GM21515 (cell line): ENCODE data around the gene ALG14.
"Not testable (repeated sequence)": the region's sequence is repeated elsewhere in the genome, so short reads cannot be mapped to it uniquely, and the experiment has no call there.

Experiments used
- ATAC-seq: cut with Tn5 transposase; IDR thresholded peaks from one replicate; pipeline ENCODE4 v1.9.1; 2021; ENCODE audit not compliant: unreplicated experiment

ALG14 gene

DNA sequence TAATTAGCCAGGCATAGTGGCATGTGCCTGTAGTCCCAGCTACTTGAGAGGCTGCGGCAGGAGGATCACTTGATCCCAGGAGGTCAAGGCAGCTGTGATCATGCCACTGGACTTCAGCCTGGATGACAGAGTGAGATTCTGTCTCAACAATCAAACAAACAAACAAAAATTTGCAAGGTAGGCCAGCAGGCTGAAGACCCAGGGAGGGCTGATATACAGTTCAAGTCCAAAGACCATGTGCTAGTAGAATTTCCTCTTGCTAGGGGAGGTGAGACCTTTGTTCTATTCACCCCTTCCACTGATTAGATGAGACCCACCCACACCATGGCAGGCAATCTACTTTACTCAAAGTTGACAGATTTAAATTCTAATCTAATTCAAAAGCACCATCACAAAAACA, 114.7 kb downstream of the ALG14 start:
- ATAC-seq: no peak

- no peak for ATAC-seq
These were observed 116.8 kb downstream of the ALG14 start for GRCh38 chr1:94955767-94956632.

DNA sequence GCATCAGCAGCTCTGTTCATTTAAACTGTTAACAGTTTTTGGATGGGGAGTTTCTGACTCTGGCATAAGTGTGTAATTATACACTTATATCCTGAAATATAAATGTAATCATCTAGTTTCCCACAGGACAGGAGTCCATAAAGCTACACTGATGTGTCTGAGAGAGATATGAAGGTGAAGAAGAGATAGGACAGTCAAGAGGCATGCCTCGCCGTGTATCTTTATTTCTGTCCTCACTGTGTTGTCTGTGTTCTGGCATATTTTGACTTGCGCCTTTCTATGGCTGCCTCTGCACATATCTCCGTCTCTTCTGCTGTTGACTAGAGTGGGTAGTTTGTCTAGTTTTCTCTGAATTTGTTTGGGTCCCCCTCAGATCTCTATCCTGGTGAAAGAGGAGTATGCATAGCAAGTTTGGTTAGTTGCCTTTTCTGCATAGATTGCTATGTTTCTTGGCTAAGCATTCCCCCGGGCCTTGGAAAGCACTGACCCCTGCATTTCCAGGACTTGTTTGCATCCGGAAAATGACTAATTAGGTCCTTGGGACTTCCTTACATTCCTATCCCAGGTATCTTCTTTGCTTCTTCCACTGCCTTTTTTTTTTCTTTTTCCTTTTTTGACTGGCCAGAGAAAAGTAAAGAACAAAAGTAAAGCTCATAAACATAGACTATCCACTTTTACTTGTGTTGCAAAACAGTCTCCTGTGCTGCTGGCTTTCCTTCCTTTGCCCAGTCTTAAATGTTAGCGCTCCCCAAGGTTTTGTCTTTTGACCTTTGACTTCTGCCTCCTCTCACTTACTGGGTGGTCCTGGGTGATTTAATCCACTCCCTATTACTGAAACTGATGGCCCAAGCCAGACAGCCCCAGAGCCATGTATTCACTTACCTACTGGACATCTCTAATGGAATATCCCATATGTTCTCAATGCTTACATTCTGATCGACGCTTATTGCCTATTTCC, 118.2 kb downstream of the ALG14 start:
- ATAC-seq: no peak

GRCh38 chr1:94953746-94954145, 119.0 kb downstream of the ALG14 start:
- ATAC-seq: no peak

- no peak for ATAC-seq
These were observed 119.6 kb downstream of the ALG14 start for GRCh38 chr1:94953107-94953506.

- ATAC-seq: no peak
These were observed 120.2 kb downstream of the ALG14 start for GRCh38 chr1:94952539-94952938.

DNA sequence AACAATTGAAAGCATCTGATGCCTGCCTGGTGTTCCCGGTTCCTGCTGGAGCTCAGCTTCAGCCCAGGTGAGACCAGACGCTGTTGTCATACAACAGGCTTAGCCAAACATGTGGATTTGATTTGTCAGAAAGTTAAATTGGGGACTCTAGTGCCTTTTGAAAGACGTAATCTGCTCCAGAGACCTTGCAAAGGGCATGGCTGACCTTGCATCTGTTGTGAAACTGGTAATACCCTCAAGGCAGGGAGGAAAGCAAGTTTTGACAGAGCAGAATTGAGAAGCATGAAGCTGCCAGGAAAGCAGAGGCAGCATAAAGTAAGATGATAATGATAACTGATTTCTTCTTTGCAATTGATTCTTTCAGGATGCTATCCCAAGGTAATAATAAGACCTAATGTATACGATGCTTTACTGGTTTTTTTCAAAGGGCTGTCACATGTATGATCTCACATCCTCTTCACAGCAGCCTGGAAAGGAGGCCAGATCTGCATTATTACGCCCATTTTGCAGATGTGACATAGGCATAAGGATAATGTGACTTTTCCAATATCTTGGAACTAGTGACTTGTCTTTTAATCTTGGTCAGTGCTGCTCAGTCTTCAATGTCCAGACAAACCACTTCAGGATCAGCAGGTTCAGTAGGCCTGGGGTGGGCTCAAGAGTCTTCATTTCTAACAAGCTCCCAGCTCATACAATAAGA, 121.1 kb downstream of the ALG14 start:
- no peak for ATAC-seq

DNA sequence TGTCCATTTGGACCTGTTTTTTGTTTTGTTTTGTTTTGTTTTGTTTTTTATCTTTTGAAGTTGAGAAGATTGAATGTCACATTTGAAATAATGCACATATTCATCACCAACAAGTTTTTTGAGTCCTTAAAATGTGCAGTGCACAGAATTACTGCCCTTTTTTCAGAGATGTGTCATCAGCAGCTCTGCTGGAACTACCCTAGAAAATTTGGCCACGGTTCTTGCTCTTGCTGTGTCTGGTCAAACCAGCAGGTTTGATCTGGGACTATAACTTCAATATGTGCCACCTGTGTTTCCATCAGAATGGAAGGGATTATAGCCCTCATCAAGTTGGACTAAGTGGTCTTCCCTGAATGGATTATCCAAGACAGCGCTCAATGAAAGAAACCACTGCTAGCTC, 121.7 kb downstream of the ALG14 start:
- ATAC-seq: no peak

DNA sequence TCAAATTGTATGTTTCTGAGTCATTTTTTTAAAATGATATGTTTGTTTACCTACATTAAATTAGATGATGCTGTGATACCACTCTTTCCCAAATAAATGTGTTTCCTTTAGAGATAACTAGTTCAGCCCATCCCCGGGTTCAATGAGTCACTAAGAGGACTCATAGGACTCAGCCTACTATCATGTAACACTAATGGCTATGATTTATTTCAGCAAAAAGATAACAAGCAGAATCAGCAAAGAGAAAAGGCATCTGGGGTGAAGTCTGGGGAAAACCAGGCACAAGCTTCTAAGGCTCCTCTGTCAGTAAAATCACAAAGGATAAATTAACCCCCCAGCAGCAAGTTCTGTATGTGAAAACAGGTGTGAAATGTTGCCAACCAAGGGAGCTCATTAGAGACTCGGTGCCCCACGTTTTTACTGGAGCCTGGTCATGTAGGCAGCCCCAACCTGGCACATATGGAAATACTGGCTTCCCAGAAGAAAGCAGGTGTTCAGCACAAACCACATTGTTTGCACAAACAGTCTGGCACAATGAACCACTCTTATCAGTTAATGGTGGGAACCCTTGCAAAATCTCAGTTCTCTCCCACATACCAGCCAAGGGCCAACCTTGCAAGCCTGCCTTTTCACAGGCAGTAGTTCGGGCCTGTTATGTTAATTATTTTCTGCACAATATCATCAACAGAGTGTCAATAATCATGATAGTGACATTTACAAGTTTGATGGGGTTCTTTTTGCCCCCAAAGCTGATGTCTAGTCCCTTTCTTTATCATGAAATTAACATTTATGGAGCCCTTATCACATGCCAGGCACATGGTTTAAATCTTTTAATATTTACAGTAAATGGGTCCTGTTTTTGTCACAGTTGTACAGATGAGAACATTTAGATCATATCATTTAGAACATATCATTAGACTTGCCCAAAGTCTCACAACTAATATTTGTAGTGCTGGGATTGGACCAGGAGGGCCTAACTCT, 122.8 kb downstream of the ALG14 start:
- ATAC-seq: no peak

GRCh38 chr1:94947437-94947836, 125.3 kb downstream of the ALG14 start:
- ATAC-seq: no peak

DNA sequence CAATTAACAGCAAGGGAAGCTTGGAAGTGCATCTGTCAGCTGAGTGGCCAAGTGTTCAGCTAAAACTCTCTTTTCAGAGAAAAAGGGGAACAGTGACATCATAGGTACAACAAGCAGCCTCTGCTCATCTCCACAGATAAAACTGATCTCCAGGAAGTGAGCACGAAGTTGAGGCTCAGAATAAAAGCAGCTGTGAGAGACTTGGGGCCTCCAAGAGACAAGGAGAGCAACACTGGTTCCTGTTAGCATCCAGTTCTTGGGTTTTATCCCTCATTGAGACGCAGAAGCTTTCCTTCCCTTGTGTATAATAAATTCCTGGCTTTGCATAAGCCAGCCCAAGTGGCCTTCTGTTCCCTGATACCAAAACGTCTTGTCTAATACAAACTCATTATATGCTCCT, 125.9 kb downstream of the ALG14 start:
- no peak for ATAC-seq

- no peak for ATAC-seq
These were observed 130.3 kb downstream of the ALG14 start for GRCh38 chr1:94942171-94943128.

- ATAC-seq: not testable (repeated sequence)
These were observed 131.3 kb downstream of the ALG14 start for GRCh38 chr1:94941480-94941879.

DNA sequence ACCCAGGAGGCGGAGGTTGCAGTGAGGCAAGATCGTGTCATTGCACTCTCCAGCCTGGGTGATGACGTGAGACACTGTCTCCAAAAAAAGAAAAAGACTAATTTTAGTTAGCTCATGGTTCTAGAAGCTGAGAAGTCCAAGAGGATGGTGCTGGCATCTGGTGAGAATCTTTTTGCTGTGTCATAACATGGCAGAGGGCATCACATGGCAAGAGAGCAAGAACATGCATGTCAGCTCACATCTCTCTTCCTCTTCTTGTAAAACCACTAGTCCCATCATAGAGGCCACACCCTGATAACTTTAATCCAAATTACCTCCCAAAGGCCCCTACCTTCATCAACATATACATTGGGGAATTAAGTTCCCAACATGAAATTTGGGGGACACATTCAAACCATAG, 132.0 kb downstream of the ALG14 start:
- no peak for ATAC-seq

DNA sequence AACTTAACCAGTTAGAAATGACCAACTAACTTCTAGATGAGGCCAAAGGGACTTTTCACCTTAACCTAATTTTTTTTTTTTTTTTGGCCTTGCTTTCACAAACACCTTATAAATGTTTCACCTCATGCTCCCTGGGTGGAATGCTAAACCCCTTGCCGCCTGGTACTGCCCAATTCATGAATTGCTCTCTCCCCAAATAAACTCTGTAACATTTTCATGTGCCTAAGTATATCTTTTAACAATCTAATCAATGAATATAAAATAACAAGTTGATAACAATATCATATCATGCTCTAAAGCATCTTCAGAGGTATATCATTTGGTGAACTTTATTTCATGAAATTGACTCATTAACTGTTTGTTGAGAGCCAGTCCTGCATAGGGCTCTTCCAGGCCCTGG, 134.9 kb downstream of the ALG14 start:
- no peak for ATAC-seq

- no peak for ATAC-seq
These were observed 135.7 kb downstream of the ALG14 start for GRCh38 chr1:94936861-94937620.

DNA sequence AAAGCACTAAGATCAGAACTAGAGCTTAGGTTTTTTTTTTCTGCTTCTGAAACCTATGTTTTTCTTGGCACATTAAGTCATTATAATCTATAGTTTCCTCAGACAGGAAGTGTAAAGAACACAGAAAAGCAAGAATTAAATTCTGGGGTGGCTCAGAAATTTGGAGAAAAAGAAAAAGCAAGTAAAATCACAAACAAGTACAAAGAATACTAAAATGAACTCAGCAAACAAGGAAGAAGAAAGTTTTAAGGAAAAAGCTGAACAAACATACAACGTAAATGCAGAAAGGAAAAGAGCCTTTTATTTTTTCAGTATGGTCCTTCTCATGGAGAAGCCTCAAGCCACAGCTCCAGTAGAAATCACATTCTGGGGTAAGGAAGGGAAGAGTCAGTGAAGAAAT, 137.3 kb downstream of the ALG14 start:
- no peak for ATAC-seq

DNA sequence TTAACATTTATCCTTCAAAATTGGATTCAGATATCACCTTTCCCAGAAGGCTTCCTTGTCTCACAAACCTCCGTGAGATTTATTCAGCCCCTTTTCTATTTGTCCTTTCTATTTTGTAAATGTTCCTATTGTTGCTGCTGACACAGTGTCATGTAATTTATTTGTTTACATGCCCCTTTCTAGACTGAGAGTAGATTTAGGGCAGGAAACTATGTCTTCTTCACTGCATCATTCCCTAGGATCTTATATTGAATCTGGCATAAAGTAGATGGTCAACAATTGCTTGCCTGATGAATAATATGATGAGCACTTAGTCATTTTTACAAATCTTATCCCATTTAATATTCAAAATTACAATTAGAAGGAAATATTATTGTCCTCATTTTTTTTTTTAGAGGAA, 137.7 kb downstream of the ALG14 start:
- no peak for ATAC-seq
